ACC112 (cell line): ENCODE results near the gene ARHGAP45.
A peak's percentile ranks its signal among the peaks of the same experiment; 100 is the strongest.

Source experiments
- H2AFZ ChIP-seq: fragments of 200-600 bp; sonication (generic); one replicate; pipeline ENCODE4 v1.6.0; 2017; ENCODE audit warnings: antibody characterized with exemption, low read length; ENCODE audit not compliant: unreplicated experiment
- H3K27ac ChIP-seq: fragments of 200-600 bp; sonication (generic); 2 replicates; pipeline ENCODE4 v1.5.1; 2014; ENCODE audit warnings: low read depth, mild to moderate bottlenecking, antibody characterized with exemption, low read length, moderate library complexity
- H3K27me3 ChIP-seq: fragments of 200-600 bp; sonication (generic); 2 replicates; pipeline ENCODE4 v1.6.1; 2014; ENCODE audit warnings: mild to moderate bottlenecking, antibody characterized with exemption, low read length, moderate library complexity, mixed read lengths; ENCODE audit not compliant: insufficient read depth
- H3K36me3 ChIP-seq: fragments of 200-600 bp; sonication (generic); 2 replicates; pipeline ENCODE4 v1.6.1; 2016; ENCODE audit warnings: mild to moderate bottlenecking, antibody characterized with exemption, low read length, moderate library complexity, mixed read lengths; ENCODE audit not compliant: insufficient read depth
- H3K4me1 ChIP-seq: fragments of 200-600 bp; sonication (generic); one replicate; pipeline ENCODE4 v1.6.1; 2016; ENCODE audit warnings: low read length, mixed read lengths; ENCODE audit not compliant: insufficient read depth, unreplicated experiment, control insufficient read depth
- H3K4me3 ChIP-seq: fragments of 200-600 bp; sonication (generic); 2 replicates; pipeline ENCODE4 v1.5.1; 2014; ENCODE audit warnings: mild to moderate bottlenecking, low read depth, low read length
- H3K79me2 ChIP-seq: fragments of 200-600 bp; sonication (generic); one replicate; pipeline ENCODE4 v1.6.0; 2016; ENCODE audit warnings: low read length; ENCODE audit not compliant: control insufficient read depth, unreplicated experiment, insufficient read depth

The ARHGAP45 gene

DNA sequence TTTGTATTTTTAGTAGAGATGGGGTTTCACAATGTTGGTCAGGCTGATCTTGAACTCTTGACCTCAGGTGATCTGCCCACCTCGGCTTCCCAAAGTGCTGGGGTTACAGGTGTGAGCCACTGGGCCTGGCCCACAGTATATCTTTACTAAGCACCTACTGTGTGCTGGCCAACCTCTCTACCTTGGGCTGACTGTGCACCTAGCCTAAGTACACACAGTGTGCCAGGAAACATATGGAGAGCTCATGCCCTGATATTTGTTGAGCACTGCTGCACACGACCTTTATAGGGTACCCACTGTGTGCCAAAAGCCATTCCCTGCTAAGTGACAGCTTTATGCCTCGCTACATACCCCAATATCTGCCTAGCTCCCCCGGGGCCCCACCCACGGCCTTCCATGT is 6.3 kb upstream of the ARHGAP45 start:
- no peak overlapping the region for H3K4me3 ChIP-seq
- H2AFZ ChIP-seq, result no peak overlapping the region
- no peaks in the 10 kb centered on the region for H3K4me1 ChIP-seq
- H3K79me2 ChIP-seq, result no peaks in the 10 kb centered on the region
- no peaks in the 10 kb centered on the region for H3K36me3 ChIP-seq
- no peak overlapping the region for H3K27ac ChIP-seq
- no peaks in the 10 kb centered on the region for H3K27me3 ChIP-seq

DNA sequence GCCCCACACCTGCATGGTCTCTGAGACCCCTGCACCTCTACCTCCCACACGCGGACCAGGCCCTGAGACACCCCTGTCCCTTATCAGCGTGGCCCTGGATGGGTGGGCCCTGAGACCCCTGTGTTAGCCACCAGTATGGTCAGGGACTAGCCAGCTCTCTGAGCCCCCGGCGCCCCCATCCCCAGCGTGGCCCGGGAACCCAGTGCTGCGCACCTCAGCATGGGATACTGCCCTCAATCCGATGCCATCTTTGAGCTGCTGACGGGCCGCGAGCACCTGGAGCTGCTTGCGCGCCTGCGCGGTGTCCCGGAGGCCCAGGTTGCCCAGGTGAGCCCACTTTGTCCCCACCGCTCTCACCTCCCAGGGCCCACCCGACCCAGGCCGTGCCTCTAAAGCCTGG is 5.0 kb upstream of the ARHGAP45 start:
- Histone ChIP-seq H2AFZ (no peak overlapping the region), H3K27me3 (0 out of 2 replicates have a peak, but pooled peaks cover 4% of the 10 kb centered on the region), H3K36me3 (no peaks in the 10 kb centered on the region), H3K79me2 (no peaks in the 10 kb centered on the region), H3K4me1 (no peaks in the 10 kb centered on the region), H3K4me3 (no peak overlapping the region), H3K27ac (no peak overlapping the region)

DNA sequence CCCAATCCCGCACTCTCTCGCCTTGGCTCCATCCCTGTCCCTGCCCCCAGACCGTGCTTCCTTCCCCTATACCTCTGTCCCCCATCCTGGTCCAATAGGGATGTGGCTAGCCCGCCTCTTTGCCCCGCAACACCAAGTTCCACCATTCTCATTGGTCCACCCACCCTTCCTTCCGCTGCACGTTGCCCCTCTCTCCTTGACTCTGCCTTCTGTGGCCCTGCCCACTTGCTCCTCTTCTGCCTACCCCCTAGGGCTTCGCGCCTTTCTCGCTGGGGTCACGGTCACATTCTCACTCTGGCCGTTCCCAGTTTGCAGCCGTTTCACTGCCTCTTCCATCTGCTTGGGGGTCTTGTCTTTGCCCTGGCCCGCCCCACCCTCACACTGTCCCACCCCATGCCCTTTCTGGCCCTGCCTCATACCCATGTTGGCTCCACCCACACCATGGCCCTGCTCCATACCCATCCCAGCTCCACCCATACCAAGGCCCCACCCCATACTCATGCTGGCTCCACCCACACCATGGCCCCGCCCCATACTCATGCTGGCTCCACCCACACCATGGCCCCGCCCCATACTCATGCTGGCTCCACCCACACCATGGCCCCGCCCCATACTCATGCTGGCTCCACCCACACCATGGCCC is 4.5 kb upstream of the ARHGAP45 start:
- Histone ChIP-seq H3K79me2 (no peaks in the 10 kb centered on the region), H2AFZ (no peak overlapping the region), H3K4me3 (no peak overlapping the region), H3K27ac (no peak overlapping the region), H3K36me3 (no peaks in the 10 kb centered on the region), H3K27me3 (peaks cover 10% of the 10 kb centered on the region; the same call in 1 of the 2 replicates), H3K4me1 (no peaks in the 10 kb centered on the region)

DNA sequence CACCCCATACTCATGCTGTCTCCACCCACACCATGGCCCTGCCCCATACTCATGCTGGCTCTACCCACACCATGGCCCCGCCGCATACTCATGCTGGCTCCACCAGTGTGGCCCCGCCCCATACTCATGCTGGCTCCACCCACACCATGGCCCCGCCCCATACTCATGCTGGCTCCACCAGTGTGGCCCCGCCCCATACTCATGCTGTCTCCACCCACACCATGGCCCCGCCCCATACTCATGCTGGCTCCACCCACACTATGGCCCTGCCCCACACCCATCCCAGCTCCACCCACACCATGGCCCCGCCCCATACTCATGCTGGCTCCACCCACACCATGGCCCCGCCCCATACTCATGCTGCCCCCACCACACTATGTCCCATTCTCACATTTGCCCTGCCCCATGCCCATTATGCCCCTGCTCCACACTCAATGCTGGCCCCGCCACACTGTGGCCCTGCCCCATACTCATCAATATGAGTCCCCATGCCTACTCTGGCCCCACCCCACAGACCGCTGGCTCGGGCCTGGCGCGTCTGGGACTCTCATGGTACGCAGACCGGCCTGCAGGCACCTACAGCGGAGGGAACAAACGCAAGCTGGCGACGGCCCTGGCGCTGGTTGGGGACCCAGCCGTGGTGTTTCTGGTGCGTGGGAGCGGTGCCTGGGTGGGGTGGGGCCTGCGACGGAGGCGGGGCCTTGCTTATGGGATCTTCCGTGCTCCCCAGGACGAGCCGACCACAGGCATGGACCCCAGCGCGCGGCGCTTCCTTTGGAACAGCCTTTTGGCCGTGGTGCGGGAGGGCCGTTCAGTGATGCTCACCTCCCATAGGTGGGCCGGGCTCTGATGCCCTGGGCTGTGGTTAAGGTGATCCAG is 3.7 kb upstream of the ARHGAP45 start:
- Histone ChIP-seq H3K4me3 (no peak overlapping the region), H3K27ac (no peak overlapping the region), H3K27me3 (peaks cover 15% of the 10 kb centered on the region; the same call in 1 of the 2 replicates), H3K4me1 (no peaks in the 10 kb centered on the region), H2AFZ (no peak overlapping the region), H3K36me3 (no peaks in the 10 kb centered on the region), H3K79me2 (no peaks in the 10 kb centered on the region)

DNA sequence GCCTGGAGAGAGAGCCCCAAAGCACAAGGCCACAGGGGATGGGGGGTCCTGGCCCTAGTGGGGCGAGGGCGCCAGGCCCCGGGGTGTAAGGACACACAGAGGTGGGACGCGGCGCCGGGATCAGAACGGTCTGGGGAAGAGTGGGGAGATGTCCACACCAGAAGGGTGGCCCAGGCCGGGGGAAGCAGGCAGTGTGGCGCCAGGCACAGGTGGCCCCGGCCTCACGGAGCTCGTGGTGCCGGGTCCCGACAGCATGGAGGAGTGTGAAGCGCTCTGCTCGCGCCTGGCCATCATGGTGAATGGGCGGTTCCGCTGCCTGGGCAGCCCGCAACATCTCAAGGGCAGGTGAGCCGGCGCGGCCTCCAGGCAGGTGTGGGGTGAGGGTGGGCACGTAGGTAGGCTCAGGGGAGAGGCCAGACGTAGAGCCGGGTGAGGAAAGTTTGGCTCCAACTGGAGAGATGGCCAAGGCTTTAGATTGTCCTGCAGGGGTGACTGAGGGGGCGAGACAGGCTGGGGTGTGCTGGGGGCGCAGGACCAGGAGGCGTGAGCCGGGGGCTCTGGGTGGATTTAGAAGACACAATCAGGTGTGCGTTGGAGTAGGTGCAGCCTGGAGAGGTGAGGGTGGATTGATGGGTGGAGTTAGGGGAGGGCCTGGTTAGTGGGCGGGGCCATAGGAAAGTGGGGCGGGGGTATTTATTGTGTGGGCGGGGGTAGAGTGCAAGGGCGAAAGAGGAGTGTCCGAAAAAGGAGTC is 2.9 kb upstream of the ARHGAP45 start:
- Histone ChIP-seq H3K4me1 (no peaks in the 10 kb centered on the region), H2AFZ (no peak overlapping the region), H3K36me3 (no peaks in the 10 kb centered on the region), H3K27ac (no peak overlapping the region), H3K79me2 (no peaks in the 10 kb centered on the region), H3K27me3 (peaks cover 15% of the 10 kb centered on the region; the same call in 1 of the 2 replicates), H3K4me3 (no peak overlapping the region)

DNA sequence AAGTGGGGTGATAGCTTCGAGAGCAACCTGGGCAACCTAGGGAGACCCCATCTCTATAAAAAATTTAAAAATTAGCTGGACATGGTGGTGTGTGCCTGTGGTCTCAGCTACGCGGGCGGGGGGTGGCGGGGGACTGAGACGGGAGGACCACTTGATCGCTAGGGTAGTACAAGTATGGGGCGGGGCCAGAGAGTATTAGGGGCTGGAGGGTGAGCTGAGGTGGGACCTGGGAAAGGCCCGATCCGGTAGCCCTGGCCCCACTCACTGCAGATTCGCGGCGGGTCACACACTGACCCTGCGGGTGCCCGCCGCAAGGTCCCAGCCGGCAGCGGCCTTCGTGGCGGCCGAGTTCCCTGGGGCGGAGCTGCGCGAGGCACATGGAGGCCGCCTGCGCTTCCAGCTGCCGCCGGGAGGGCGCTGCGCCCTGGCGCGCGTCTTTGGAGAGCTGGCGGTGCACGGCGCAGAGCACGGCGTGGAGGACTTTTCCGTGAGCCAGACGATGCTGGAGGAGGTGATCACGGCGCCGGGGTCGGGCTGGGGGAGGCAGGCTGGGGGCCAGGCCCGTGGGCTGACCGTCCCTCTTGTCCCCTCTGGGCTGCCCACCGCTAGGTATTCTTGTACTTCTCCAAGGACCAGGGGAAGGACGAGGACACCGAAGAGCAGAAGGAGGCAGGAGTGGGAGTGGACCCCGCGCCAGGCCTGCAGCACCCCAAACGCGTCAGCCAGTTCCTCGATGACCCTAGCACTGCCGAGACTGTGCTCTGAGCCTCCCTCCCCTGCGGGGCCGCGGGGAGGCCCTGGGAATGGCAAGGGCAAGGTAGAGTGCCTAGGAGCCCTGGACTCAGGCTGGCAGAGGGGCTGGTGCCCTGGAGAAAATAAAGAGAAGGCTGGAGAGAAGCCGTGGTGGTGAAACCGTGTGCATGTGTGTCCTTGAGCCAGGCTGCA is 2.0 kb upstream of the ARHGAP45 start:
- Histone ChIP-seq H3K4me1 (no peaks in the 10 kb centered on the region), H3K27me3 (peaks cover 20% of the 10 kb centered on the region; the same call in 1 of the 2 replicates), H3K79me2 (no peaks in the 10 kb centered on the region), H3K36me3 (no peaks in the 10 kb centered on the region), H3K4me3 (0 out of 2 replicates have a peak overlapping the region, but pooled peaks have one; percentile 15), H2AFZ (no peak overlapping the region), H3K27ac (no peak overlapping the region)

DNA sequence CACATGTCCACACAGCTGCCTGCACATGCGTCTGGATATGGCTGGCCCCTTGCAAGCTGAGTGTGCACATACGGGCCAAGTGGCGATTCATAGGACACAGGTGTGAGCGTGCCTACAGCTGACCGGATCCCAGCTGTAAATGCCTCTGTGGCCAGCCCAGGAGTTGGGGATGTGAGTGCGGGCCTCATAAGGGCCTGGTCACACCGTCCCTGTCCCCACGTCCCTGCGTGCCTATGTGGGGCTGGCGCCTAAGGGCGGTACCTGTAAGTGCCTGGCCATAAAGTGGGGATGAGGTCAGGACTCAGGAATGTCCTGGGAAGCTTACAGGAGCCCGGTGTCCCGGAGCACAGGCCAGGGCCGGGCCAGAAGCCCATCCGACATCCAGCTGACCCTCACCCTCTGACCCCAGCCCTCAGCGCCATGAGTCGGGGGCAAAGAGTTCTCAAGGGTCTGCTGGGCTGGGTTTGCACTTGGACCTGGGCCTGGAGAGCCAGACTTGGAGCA is 1.3 kb upstream of the ARHGAP45 start:
- no peak overlapping the region for H2AFZ ChIP-seq
- H3K4me3 ChIP-seq, result no peak overlapping the region
- H3K27ac ChIP-seq, result no peak overlapping the region
- no peaks in the 10 kb centered on the region for H3K79me2 ChIP-seq
- no peaks in the 10 kb centered on the region for H3K4me1 ChIP-seq
- no peaks in the 10 kb centered on the region for H3K36me3 ChIP-seq
- peaks cover 22% of the 10 kb centered on the region for H3K27me3 ChIP-seq

DNA sequence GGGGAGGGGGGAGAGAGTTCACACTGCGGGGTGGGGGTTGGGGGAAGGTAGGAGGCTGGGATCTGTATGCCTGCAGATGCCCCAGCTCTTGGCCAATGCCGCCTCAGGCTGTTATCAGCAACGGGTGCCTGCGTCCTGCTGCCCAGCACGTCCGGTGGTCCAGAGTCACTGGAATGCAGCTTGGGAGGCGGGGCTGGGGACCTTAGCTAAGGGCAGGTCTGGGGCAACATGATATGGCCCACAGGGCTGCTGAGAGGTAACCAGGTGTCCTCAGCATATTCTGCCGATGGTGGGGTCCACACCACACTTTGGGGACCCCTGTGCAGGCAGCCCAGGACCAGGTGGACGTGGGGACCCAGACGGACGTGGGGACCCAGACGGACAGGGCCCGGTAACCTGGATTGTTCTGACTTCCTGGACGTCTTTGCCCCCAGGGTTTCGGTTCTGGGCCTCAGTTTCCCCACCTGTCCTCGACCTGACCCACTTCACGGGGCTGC is 668 bp upstream of the ARHGAP45 start:
- H2AFZ ChIP-seq, result no peak overlapping the region
- H3K27me3 ChIP-seq, result peaks cover 27% of the 10 kb centered on the region
- H3K4me1 ChIP-seq, result no peaks in the 10 kb centered on the region
- H3K27ac ChIP-seq, result no peak overlapping the region
- no peaks in the 10 kb centered on the region for H3K36me3 ChIP-seq
- H3K4me3 ChIP-seq, result peak overlapping the region; percentile 60; the same call in 1 of the 2 replicates
- no peaks in the 10 kb centered on the region for H3K79me2 ChIP-seq

DNA sequence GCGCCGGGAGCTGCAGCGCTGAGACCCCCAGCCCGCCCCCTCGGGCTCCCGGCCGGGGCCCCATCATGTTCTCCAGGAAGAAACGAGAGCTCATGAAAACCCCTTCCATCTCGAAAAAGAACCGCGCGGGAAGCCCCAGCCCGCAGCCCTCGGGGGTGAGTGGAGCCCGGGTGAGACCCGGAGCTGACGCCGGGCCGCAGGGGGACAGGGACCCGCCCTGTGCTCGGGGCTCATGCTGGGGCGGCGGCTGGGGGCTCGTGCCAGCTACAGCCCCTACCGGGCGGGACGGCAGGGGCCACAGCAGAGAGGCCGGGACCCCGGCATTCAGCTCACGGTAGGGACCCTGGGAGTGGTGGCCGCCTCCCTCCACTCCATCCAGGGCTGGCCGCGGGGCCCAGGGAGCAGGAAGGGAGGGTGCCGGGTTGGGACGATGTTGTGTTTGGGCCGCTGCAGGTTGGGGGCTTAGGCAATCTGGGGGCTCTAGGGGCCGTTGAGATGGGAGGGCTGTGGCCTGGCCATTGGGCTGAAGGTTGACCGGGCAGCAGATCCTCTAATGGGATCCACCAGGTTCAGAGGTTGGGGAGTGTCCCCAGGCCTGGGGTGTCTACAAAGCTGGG is 482 bp downstream of the ARHGAP45 start:
- Histone ChIP-seq H2AFZ (no peak overlapping the region), H3K27ac (no peak overlapping the region), H3K36me3 (no peaks in the 10 kb centered on the region), H3K4me1 (no peaks in the 10 kb centered on the region), H3K79me2 (no peaks in the 10 kb centered on the region), H3K27me3 (peaks cover 27% of the 10 kb centered on the region), H3K4me3 (peak overlapping the region; percentile 60)
